Immature natural killer cell (primary cell): ENCODE data around the gene AKNAD1. TPM values are rescaled to one million over a fixed set of nuclear protein-coding genes. Genes with fewer than 3 reads are reported as not detected.

Experiments used
- DNase-seq, 3 donors: peaks; one replicate each; pipeline ENCODE4 v3.0.0; 2022; ENCODE audit warnings: mixed read lengths in 1 of 3
- H3K27ac Mint-ChIP-seq, 6 donors: one replicate each; pipeline ENCODE4 v1.8.0; 2020; ENCODE audit warnings: mixed read lengths in 6 of 6, mild to moderate bottlenecking in 5 of 6, inconsistent platforms in 4 of 6, moderate library complexity in 3 of 6
- H3K27me3 Mint-ChIP-seq, 3 donors: one replicate each; pipeline ENCODE4 v1.8.0; 2020 to 2021; ENCODE audit warnings: low read depth in 3 of 3, mild to moderate bottlenecking in 3 of 3, mixed read lengths in 3 of 3, moderate library complexity in 3 of 3, inconsistent platforms in 1 of 3
- H3K36me3 Mint-ChIP-seq, 3 donors: one replicate each; pipeline ENCODE4 v1.8.0; 2020; ENCODE audit warnings: mixed read lengths in 3 of 3, inconsistent platforms in 2 of 3, mild to moderate bottlenecking in 2 of 3
- H3K4me1 Mint-ChIP-seq, 2 donors: one replicate each; pipeline ENCODE4 v1.8.0; 2020; ENCODE audit warnings: inconsistent platforms in 2 of 2, mild to moderate bottlenecking in 2 of 2, mixed read lengths in 2 of 2, moderate library complexity in 1 of 2
- H3K4me3 Mint-ChIP-seq, 5 donors: one replicate each; pipeline ENCODE4 v1.8.0; 2020; ENCODE audit warnings: mild to moderate bottlenecking in 5 of 5, mixed read lengths in 5 of 5, inconsistent platforms in 3 of 5, moderate library complexity in 3 of 5
- H3K9me3 Mint-ChIP-seq, 6 donors: one replicate each; pipeline ENCODE4 v1.8.0; 2020; ENCODE audit warnings: mild to moderate bottlenecking in 6 of 6, mixed read lengths in 6 of 6, inconsistent platforms in 4 of 6, moderate library complexity in 3 of 6
- polyA plus RNA-seq, 3 donors: library from polyadenylated mRNA; unstranded; fragments of 300-500 nt; fragmentation: Illumina TruSeq; gene quantifications; one replicate each; pipeline ENCODE4 v1.2.3, GENCODE V29; 2021

AKNAD1 gene
- polyA plus RNA-seq, 3 donors from 2014 or later: not detected

DNA sequence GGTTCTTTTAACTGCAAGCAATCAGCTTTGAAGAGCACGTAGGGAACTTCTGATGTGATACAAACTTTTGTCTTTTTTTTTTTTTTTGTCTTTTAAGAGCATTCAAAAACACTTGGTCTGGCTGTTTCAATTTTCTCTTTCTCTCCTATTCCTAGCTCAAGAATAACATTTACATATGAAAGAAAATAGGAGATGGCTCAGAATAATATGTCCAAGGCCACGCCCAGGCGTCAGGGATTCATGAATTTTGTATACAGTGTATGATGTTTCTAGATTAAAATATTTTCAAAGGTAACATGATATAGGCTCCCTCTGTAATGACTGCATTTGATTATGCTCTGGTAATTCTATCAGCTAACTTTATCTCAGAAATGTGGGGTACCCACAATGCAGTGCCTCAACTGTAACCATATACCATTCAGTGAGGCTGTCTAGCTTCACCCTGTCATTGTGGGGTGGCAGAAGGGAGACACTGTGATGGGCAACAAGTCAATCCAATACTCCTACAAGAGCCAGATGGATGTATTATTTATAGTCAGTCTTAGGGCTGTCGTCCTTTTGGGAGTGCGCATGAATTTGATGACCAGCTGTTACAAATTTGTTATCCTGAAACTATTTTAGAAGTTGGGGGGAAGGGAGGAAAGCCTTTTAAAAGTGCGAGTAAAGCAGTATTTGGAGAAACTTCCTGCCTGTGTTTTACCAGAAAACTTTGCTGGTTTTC, 1.5 kb upstream of the AKNAD1 start:
- Mint-ChIP-seq H3K27me3 (peaks cover 0 to 14% (median 4%) of the 10 kb centered on the region in 3 donors), H3K9me3 (no peaks in the 10 kb centered on the region), H3K4me1 (peaks cover 0 to 2% of the 10 kb centered on the region in 2 donors), H3K4me3 (no peak overlapping the region), H3K36me3 (no peaks in the 10 kb centered on the region), H3K27ac (peak overlapping the region in 1 of 6 donors; percentile 17)
- no peak for DNase-seq

DNA sequence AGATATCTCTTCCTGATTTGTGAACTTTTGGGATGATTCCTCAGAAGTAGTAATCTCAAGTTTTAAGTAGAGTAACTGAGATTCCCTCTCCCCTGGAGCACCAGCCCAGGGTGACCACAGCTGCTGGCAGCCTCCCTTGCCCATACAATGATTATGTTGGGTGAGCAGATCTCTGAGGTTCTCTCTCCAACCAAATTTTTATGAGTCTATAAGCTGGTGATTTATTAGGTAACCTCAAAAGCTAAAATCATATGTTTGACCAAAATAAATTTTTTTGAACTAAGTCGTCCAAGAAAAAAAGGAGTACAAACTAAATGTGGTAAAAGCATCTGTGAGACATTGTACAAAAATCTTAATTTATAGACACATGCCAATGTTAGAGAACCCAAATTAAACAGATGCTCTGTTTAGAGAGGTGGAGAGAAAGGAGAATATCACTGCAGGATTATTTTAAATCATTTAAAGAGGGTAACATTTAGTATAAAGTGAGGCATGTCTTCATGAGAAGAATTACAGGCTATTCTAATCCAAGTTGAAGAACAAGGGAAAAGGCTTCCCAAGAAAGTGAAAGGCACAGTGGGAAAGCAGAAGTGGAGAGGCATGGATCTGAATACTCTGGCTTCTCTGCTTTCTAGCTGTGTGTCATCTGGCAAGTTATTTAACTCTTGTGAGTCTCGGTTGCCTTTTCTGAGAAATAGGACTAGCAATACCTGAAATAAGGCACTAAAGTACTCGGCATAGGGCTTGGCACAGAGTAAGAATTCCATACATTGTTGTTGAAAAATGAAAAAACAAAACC, 2.5 kb downstream of the AKNAD1 start:
- H3K27ac Mint-ChIP-seq: no peak overlapping the region
- H3K4me3 Mint-ChIP-seq: no peak overlapping the region
- peaks cover 0 to 5% (median 1%) of the 10 kb centered on the region in 3 donors for H3K27me3 Mint-ChIP-seq
- no peaks in the 10 kb centered on the region for H3K9me3 Mint-ChIP-seq
- no peaks in the 10 kb centered on the region for H3K36me3 Mint-ChIP-seq
- peaks cover 9 to 10% of the 10 kb centered on the region in 2 donors for H3K4me1 Mint-ChIP-seq
- no peak for DNase-seq

DNA sequence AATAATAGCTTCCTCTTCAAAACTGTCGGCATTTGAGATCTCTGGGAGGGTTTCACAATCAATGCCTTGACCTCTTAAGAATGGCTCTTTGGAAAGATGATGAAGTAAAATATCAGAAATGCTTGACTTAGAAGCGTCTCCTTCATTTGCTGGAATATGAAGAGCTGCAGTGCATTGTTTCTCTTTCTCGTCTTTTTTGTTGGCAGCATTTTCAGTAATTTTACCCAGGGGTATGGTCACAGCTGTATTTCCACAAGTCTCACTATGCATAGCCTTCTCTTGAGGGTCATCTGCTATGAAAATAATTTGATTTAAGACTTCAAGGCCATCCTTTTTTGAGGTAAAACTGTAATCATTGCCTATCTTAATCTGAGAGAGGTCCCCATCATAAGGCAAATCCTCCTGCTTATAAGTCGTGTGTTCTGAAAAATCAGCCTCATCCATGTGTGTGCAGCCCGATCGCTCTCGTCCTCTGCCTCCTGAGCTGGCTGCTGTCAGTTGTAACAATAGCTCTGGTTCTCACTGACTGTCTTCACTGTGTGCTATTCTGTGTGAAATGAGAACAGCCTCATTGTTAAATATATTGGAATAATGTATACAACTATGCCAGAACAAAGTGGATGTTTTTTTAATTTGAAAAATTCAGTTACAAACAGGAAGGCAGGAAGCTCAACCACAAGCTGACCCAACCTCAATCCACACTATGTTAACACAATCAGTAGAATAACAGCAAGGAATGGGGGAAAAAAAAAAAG, 4.5 kb downstream of the AKNAD1 start:
- peak overlapping the region in 1 of 6 donors; percentile 27 for H3K27ac Mint-ChIP-seq
- H3K4me1 Mint-ChIP-seq: peaks cover 9 to 10% of the 10 kb centered on the region in 2 donors
- H3K27me3 Mint-ChIP-seq: peaks cover 0 to 6% (median 1%) of the 10 kb centered on the region in 3 donors
- no peak for DNase-seq
- peak overlapping the region in 4 of 5 donors; percentile 7 to 29 (median 20) for H3K4me3 Mint-ChIP-seq
- no peaks in the 10 kb centered on the region for H3K9me3 Mint-ChIP-seq
- no peaks in the 10 kb centered on the region for H3K36me3 Mint-ChIP-seq

DNA sequence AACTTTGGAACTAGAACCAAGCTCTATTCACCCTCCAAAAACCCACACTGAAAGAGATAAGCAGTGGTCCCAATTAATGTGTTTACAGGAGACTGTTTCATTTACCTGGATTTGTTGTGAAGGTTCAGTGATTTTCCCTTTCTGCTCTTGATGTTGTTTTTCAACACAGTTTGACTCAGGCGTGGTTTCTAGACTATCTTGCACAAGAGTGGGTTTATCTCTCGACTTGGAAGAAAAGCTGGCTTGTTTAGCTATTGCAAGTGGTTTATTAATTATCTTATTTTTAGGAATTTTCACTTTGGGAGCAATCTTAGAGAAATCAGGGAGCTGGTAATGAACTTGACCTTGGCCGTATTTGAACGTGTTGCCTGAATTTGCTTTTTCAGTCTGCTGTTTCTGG, 5.3 kb downstream of the AKNAD1 start:
- Mint-ChIP-seq H3K4me1 (peaks cover 9 to 10% of the 10 kb centered on the region in 2 donors), H3K27ac (no peak overlapping the region), H3K36me3 (no peaks in the 10 kb centered on the region), H3K4me3 (no peak overlapping the region), H3K9me3 (no peaks in the 10 kb centered on the region), H3K27me3 (peaks cover 0 to 4% (median 1%) of the 10 kb centered on the region in 3 donors)
- DNase-seq: no peak

DNA sequence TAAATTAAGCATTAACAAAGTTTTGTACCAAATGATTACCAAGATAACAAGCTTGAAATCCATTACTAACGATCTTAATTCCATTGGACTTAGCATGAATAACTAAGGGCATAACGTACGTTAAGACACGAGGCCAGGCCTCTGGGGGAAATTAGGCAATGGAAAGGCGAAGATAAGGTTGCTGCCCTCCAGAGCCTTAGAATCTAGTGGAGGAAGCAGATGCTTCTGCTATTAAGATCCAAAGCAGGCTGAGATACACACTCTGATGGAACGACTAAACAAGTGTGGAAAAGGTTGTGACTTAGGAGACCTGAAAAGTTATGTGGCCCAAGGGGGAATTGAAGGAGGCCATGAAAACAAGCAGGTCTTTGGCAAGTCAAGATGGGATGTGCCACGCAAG, 6.0 kb downstream of the AKNAD1 start:
- no peak overlapping the region for H3K27ac Mint-ChIP-seq
- H3K4me3 Mint-ChIP-seq: no peak overlapping the region
- H3K4me1 Mint-ChIP-seq: peaks cover 9 to 10% of the 10 kb centered on the region in 2 donors
- H3K27me3 Mint-ChIP-seq: peaks cover 0 to 4% (median 1%) of the 10 kb centered on the region in 3 donors
- H3K9me3 Mint-ChIP-seq: no peaks in the 10 kb centered on the region
- no peak for DNase-seq
- H3K36me3 Mint-ChIP-seq: no peaks in the 10 kb centered on the region

DNA sequence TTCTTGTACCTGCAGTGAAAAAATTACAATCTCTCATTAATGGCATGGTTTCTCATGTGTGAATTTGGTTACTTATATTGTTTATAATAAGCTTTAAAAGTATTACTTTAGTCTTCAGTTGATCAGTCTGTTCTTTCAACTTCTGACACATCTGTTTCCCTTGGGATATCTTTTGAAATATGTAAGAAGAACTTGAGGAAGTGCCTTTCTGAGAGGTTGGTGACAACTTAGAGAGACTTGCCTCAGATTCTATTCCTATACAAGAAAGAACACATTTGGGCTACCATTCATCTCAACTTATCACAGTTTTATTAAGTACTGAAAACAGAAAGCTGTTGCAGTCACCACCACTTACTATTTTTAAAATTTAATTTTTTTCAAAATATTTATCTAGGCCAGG, 8.1 kb downstream of the AKNAD1 start:
- Mint-ChIP-seq H3K4me1 (peaks cover 8 to 9% of the 10 kb centered on the region in 2 donors), H3K36me3 (no peaks in the 10 kb centered on the region), H3K4me3 (no peak overlapping the region), H3K27me3 (peaks cover 0 to 2% (median 1%) of the 10 kb centered on the region in 3 donors), H3K9me3 (no peaks in the 10 kb centered on the region), H3K27ac (no peak overlapping the region)
- no peak for DNase-seq

DNA sequence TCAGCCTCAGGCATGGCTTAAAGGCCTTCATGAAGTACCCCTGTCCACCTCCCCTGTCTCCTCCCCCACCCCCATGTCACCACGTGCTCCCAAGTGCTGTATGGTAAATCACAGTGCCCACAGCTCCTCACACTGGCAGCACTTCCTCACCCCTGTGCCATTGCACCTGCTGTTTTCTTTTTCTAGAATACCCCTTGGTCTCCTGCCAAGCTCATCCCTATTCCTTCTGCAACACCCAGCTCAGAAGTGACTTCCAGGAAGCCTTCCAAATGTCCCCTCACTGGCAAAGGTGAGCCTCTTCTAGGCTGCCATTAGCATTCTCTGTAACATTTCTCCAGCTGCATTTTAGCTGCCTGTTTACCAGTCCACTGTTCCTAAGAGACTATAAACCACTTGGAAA, 9.4 kb downstream of the AKNAD1 start:
- Mint-ChIP-seq H3K4me1 (peaks cover 4% of the 10 kb centered on the region in 2 donors), H3K27ac (no peak overlapping the region), H3K9me3 (no peaks in the 10 kb centered on the region), H3K4me3 (no peak overlapping the region), H3K27me3 (peaks cover 0 to 2% (median 1%) of the 10 kb centered on the region in 3 donors), H3K36me3 (no peaks in the 10 kb centered on the region)
- no peak for DNase-seq

DNA sequence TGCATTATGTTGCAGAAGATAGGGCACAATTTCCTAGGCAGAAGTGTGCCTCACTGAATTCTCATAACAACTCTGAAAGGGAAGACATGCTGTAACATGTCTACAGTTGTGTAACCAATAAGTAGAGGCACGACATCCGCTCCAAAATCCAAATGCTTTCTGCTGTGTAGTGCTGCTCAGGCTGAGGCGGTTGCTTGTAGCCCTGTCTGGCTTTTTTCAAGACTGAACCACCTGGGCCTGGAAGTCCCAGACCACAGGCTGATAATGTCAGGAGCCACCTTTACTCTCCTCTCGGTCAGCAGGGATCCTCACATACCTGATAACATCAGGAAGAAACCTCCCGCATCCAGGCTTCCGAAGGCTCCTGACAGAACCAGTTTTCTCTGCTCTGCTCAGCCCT, 10.9 kb downstream of the AKNAD1 start:
- no peak for DNase-seq
- no peak overlapping the region for H3K27ac Mint-ChIP-seq
- no peaks in the 10 kb centered on the region for H3K9me3 Mint-ChIP-seq
- no peaks in the 10 kb centered on the region for H3K36me3 Mint-ChIP-seq
- H3K4me1 Mint-ChIP-seq: no peaks in the 10 kb centered on the region
- H3K27me3 Mint-ChIP-seq: peaks cover 0 to 2% (median 1%) of the 10 kb centered on the region in 3 donors
- H3K4me3 Mint-ChIP-seq: no peak overlapping the region

DNA sequence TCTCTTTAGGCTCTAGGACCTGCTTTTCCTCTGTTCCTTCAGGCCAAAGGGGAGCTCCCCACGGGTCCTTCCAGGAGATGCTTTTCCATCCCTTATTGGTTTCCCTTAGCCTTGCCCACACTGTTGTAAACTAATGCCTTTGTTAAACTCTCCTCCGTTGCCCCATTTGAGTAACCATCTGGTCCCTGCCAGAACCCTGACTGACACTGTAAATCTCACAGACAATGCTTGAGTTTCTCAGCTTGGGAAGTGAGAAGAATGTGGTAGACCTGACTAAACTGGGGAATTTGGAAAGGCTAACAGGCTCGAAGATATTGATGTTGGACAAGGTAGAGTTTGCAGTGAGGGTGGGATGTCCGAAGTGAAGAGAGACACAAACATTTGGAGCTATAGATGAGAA, 11.4 kb downstream of the AKNAD1 start:
- Mint-ChIP-seq H3K27ac (no peak overlapping the region), H3K27me3 (peaks cover 0 to 3% (median 2%) of the 10 kb centered on the region in 3 donors), H3K4me1 (no peaks in the 10 kb centered on the region), H3K4me3 (no peak overlapping the region), H3K9me3 (no peaks in the 10 kb centered on the region), H3K36me3 (no peaks in the 10 kb centered on the region)
- no peak for DNase-seq

DNA sequence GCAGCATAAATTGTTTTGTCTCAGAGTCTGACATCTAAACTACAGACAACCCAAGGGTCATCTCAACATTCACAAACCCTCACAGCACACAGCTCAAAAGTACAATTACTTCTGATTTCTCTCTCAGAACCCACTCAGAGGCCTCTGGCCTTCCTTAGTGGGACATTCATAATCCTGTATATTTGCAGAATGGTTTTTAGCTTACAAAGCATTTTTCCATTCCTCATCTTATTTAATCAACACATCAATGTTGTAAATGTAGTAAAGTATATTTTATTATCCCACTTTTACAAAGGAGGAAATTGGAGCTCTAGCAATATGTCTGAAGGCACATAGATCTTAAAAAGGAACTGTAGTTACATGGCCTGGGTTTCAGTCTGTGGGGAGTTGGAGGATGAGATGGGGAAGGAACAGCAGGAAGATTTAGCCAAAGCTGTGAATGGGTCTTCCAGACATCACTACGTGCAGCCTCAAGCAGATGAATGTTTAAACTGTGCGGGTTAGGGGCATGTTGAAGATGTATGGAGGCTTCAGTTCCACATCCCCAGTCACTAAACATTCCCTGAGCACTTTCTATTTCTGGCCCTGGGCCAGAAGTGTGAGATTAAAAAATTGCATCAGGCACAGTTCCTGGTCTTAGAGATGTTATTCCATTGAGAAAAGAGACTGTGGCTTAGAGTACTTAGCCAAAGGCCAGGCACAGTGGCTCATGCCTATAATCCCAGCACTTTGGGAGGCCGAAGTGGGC, 13.3 kb downstream of the AKNAD1 start:
- Mint-ChIP-seq H3K27ac (no peak overlapping the region), H3K27me3 (peaks cover 0 to 2% (median 2%) of the 10 kb centered on the region in 3 donors), H3K4me3 (no peak overlapping the region), H3K4me1 (no peaks in the 10 kb centered on the region), H3K36me3 (no peaks in the 10 kb centered on the region), H3K9me3 (no peaks in the 10 kb centered on the region)
- DNase-seq: no peak

DNA sequence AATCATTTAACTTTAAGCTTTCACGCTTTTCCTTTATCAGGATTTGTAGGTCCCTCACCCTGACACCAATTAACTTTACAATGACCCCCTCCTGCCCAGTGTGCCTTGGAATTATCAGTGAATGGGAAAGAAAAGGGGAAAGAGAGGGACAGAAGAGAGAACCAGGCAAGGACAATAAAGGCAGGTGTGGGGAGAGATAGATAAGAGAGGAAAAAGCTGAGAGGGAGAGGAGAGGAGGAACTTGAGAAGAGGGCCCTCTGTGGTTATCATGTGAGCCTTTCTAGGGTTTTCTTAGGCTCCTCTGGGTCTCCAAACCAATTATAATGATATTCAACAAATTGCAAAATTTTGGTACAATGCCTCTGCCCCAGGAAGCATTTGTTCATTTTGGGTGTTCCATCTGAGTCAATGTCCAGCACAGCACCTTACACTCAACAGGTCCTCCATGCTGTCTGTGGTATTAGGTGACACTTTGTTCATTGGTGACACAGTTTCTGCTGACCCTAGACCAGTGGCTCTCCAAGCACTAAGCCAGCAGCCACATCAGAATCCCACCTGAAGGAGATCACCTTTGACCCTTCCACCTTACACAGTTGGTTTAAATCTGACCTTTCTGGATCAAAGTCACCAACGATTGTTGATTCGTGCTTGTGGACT, 14.2 kb downstream of the AKNAD1 start:
- Mint-ChIP-seq H3K4me3 (no peak overlapping the region), H3K27me3 (peaks cover 0 to 2% (median 2%) of the 10 kb centered on the region in 3 donors), H3K9me3 (no peaks in the 10 kb centered on the region), H3K4me1 (no peaks in the 10 kb centered on the region), H3K27ac (no peak overlapping the region), H3K36me3 (no peaks in the 10 kb centered on the region)
- no peak for DNase-seq

DNA sequence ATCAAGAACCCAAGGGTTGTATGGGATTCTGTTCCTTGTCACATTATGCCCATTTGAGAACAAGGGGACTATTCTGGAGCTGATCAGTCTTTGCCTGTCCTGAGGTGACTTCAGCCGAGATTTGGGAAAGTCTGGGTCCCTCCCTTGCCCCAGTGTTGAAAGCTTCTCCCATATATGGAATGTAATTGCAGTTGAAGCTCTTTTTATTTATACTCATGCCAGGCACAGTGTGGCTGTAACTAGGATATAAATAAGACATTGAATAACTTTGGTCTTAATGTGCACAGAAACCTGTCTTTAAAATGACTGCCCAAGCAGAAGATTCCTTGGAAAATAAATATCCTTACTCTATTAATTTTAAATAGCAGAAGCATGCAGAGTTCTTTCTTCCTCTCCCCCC, 15.2 kb downstream of the AKNAD1 start:
- no peak for DNase-seq
- H3K9me3 Mint-ChIP-seq: no peaks in the 10 kb centered on the region
- H3K36me3 Mint-ChIP-seq: no peaks in the 10 kb centered on the region
- H3K27me3 Mint-ChIP-seq: peaks cover 0 to 2% (median 0%) of the 10 kb centered on the region in 3 donors
- H3K27ac Mint-ChIP-seq: no peak overlapping the region
- no peak overlapping the region for H3K4me3 Mint-ChIP-seq
- H3K4me1 Mint-ChIP-seq: no peaks in the 10 kb centered on the region

DNA sequence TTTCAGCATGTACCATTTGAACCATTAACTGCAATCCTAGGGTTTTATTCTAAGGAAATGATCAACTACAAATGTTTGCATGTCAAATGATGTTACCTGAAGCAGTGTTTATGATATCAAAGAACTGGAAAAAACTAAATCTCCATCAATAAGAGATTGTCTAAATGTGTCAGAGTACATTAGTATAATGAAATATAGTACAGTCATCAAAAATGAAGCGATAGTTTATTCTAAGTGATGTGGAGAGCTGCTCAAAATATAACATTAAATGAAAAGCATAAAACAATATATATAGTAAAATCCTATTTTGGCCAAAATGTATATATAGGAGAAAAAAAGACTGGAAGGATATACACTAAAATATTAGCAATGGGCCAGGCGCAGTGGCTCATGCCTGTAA, 24.0 kb downstream of the AKNAD1 start:
- no peak for DNase-seq
- Mint-ChIP-seq H3K9me3 (peaks cover 0 to 4% (median 0%) of the 10 kb centered on the region in 6 donors), H3K27ac (no peak overlapping the region), H3K36me3 (no peaks in the 10 kb centered on the region), H3K4me3 (no peak overlapping the region), H3K27me3 (peaks cover 0 to 3% (median 0%) of the 10 kb centered on the region in 3 donors), H3K4me1 (peaks cover 8 to 15% of the 10 kb centered on the region in 2 donors)
